Measurements from ENCODE around the gene CKS1B. TPM values are rescaled to one million over a fixed set of nuclear protein-coding genes. Genes with fewer than 3 reads are reported as not detected.

Gene CKS1B
- total RNA-seq, 1 experiment from 2014 or later = 295 TPM

GRCh38 chr1:154956544-154956941 is 17.9 kb upstream of the CKS1B start:
- no peak for DNase-seq (ENCODE audit: low spot score)
- Histone ChIP-seq H3K27ac (ENCODE audit: low read depth, low read length, poor library complexity, severe bottlenecking) (peak overlapping the region; percentile 77), H3K36me3 (ENCODE audit: insufficient read depth, low read length, poor library complexity, severe bottlenecking) (peaks cover 18% of the 10 kb centered on the region), H3K27me3 (replicated peaks; ENCODE audit: insufficient read depth, low read depth, low read length, poor library complexity) (no peaks in the 10 kb centered on the region), H3K4me3 (ENCODE audit: low read depth, low read length, poor library complexity, severe bottlenecking) (peak overlapping the region; percentile 51), H3K9me3 (ENCODE audit: low read depth, low read length, poor library complexity, severe bottlenecking) (no peaks in the 10 kb centered on the region), H3K4me1 (ENCODE audit: insufficient read depth, low read length, poor library complexity, severe bottlenecking) (peaks cover 19% of the 10 kb centered on the region)
- ChIA-PET CTCF (interaction anchor here (0.5 to 2.0 kb wide), 5 partner anchors 14 to 135 kb away, joined by 3 to 17 read pairs (median 3); partner anchors contain the start of gene SHC1), POLR2A (ENCODE audit: low non-redundant PET) (no interaction called here)
- intact Hi-C loops (cut with micrococcal nuclease; ENCODE audit: unreplicated experiment) = no loop called here
- TF ChIP-seq CTCF (conservative IDR thresholded peaks at IDR 0.05; ENCODE audit: low read depth, low read length) = no peak
- no peak for TF ChIP-seq EZH2 (IDR thresholded peaks at IDR 0.05; ENCODE audit: borderline replicate concordance, low read depth, low read length, poor library complexity, severe bottlenecking)
- BruUV-seq (replicated peaks) = no TSS peak

- Histone ChIP-seq H3K4me1 (ENCODE audit: insufficient read depth, low read length, poor library complexity, severe bottlenecking) (peaks cover 19% of the 10 kb centered on the region), H3K27ac (ENCODE audit: low read depth, low read length, poor library complexity, severe bottlenecking) (peak overlapping the region; percentile 77), H3K4me3 (ENCODE audit: low read depth, low read length, poor library complexity, severe bottlenecking) (no peak overlapping the region), H3K27me3 (replicated peaks; ENCODE audit: insufficient read depth, low read depth, low read length, poor library complexity) (no peaks in the 10 kb centered on the region), H3K9me3 (ENCODE audit: low read depth, low read length, poor library complexity, severe bottlenecking) (no peaks in the 10 kb centered on the region), H3K36me3 (ENCODE audit: insufficient read depth, low read length, poor library complexity, severe bottlenecking) (peaks cover 18% of the 10 kb centered on the region)
- POLR2A ChIA-PET (ENCODE audit: low non-redundant PET) = no interaction called here
- no TSS peak for BruUV-seq (replicated peaks)
- no peak for DNase-seq (ENCODE audit: low spot score)
- CTCF ChIA-PET = interaction anchor here (1.9 kb wide), 1 partner anchor 42 kb away, joined by 17 read pairs; no protein-coding TSS in a partner anchor
- intact Hi-C loops (cut with micrococcal nuclease; ENCODE audit: unreplicated experiment) = no loop called here
- TF ChIP-seq EZH2 (IDR thresholded peaks at IDR 0.05; ENCODE audit: borderline replicate concordance, low read depth, low read length, poor library complexity, severe bottlenecking) (no peak), CTCF (conservative IDR thresholded peaks at IDR 0.05; ENCODE audit: low read depth, low read length) (no peak)
Observed at GRCh38 chr1:154957091-154957657, 17.3 kb upstream of the CKS1B start.

- Histone ChIP-seq H3K36me3 (ENCODE audit: insufficient read depth, low read length, poor library complexity, severe bottlenecking) (peaks cover 25% of the 10 kb centered on the region), H3K9me3 (ENCODE audit: low read depth, low read length, poor library complexity, severe bottlenecking) (no peaks in the 10 kb centered on the region), H3K27ac (ENCODE audit: low read depth, low read length, poor library complexity, severe bottlenecking) (no peak overlapping the region), H3K27me3 (replicated peaks; ENCODE audit: insufficient read depth, low read depth, low read length, poor library complexity) (no peaks in the 10 kb centered on the region), H3K4me1 (ENCODE audit: insufficient read depth, low read length, poor library complexity, severe bottlenecking) (peaks cover 27% of the 10 kb centered on the region), H3K4me3 (ENCODE audit: low read depth, low read length, poor library complexity, severe bottlenecking) (no peak overlapping the region)
- intact Hi-C loops (cut with micrococcal nuclease; ENCODE audit: unreplicated experiment) = no loop called here
- ChIA-PET POLR2A (ENCODE audit: low non-redundant PET) (no interaction called here), CTCF (no interaction called here)
- TF ChIP-seq CTCF (conservative IDR thresholded peaks at IDR 0.05; ENCODE audit: low read depth, low read length) (no peak), EZH2 (IDR thresholded peaks at IDR 0.05; ENCODE audit: borderline replicate concordance, low read depth, low read length, poor library complexity, severe bottlenecking) (no peak)
- DNase-seq (ENCODE audit: low spot score) = no peak
- BruUV-seq (replicated peaks) = no TSS peak
Observed at GRCh38 chr1:154958036-154958435, 16.4 kb upstream of the CKS1B start.
